ENCODE measurements around the gene LRRD1.
A peak's percentile ranks its signal among the peaks of the same experiment; 100 is the strongest.
"Not testable (repeated sequence)": the region's sequence is repeated elsewhere in the genome, so short reads cannot be mapped to it uniquely, and the experiment has no call there.

Gene LRRD1

GRCh38 chr7:92189246-92189645, 10.3 kb upstream of the LRRD1 start:
- CTCF ChIA-PET; H3K4me1 ChIP-seq (ENCODE audit: control insufficient read depth, insufficient read depth, low read length); H3K9me3 ChIP-seq (ENCODE audit: control insufficient read depth, insufficient read depth, low read depth, low read length); POLR2A ChIA-PET; H3K27ac ChIP-seq (ENCODE audit: extremely low read depth, low read depth, low read length); H3K36me3 ChIP-seq (ENCODE audit: control insufficient read depth in 2 of 2, insufficient read depth in 1 of 2, low read length in 2 of 2); H3K4me3 ChIP-seq (ENCODE audit: low read depth, low read length): not testable (repeated sequence)

GRCh38 chr7:92184294-92184693, 5.4 kb upstream of the LRRD1 start:
- H3K4me3 ChIP-seq (ENCODE audit: low read depth, low read length); POLR2A ChIA-PET; H3K27ac ChIP-seq (ENCODE audit: extremely low read depth, low read depth, low read length); H3K9me3 ChIP-seq (ENCODE audit: control insufficient read depth, insufficient read depth, low read depth, low read length); CTCF ChIA-PET; H3K4me1 ChIP-seq (ENCODE audit: control insufficient read depth, insufficient read depth, low read length); H3K36me3 ChIP-seq (ENCODE audit: control insufficient read depth in 2 of 2, insufficient read depth in 1 of 2, low read length in 2 of 2): not testable (repeated sequence)
- TF ChIP-seq SCRT2 (tag by site-specific recombination; IDR thresholded peaks at IDR 0.05) = peak; percentile 32; the same call in 1 of the 2 replicates

DNA sequence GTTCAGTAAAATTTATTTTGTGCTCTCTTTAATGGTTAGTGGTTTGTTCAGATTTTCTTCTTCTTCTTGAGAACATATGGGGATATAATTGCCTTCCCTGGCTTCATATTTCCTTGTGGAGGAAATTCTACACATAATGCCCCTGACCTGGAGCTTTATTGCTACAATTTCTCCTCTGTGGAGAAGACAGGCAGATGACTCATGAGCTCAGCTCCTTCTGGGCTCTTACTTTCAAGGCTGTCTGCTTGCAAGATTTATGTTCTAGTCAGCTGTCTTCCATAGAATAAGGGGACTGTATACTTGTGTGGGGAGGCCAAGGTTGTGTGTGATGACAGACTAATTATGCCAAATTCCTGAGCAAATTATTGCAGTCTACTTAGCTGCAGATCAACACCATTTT, 1.6 kb downstream of the LRRD1 start:
- H3K4me1 ChIP-seq (ENCODE audit: control insufficient read depth, insufficient read depth, low read length) = 0 out of 2 replicates have a peak, but pooled peaks cover 2% of the 10 kb centered on the region
- no peak overlapping the region for H3K27ac ChIP-seq (ENCODE audit: extremely low read depth, low read depth, low read length)
- POLR2A ChIA-PET = no interaction called here
- no peaks in the 10 kb centered on the region for H3K36me3 ChIP-seq (ENCODE audit: control insufficient read depth in 2 of 2, insufficient read depth in 1 of 2, low read length in 2 of 2)
- H3K9me3 ChIP-seq (ENCODE audit: control insufficient read depth, insufficient read depth, low read depth, low read length) = no peaks in the 10 kb centered on the region
- CTCF ChIA-PET = interaction anchor here (0.6 to 1.2 kb wide), 7 partner anchors 13 to 430 kb away, joined by 3 read pairs; partner anchors contain the start of genes ANKIB1 and KRIT1
- no peak overlapping the region for H3K4me3 ChIP-seq (ENCODE audit: low read depth, low read length)
- TF ChIP-seq ZNF341 (tag by site-specific recombination; IDR thresholded peaks at IDR 0.05; ENCODE audit: low read depth) (no peak), ZNF776 (tag by site-specific recombination; IDR thresholded peaks at IDR 0.05; ENCODE audit: borderline replicate concordance) (no peak), SP7 (tag by site-specific recombination; IDR thresholded peaks at IDR 0.05) (peak; percentile 32; the same call in 1 of the 2 replicates), ZNF600 (tag by site-specific recombination; IDR thresholded peaks at IDR 0.05) (no peak), SETDB1 (IDR thresholded peaks at IDR 0.05; ENCODE audit: insufficient read length, low read length) (no peak), BCL6B (tag by site-specific recombination; IDR thresholded peaks at IDR 0.05) (no peak), MZF1 (tag by site-specific recombination; IDR thresholded peaks at IDR 0.05; ENCODE audit: borderline replicate concordance) (no peak), PRDM1 (tag by site-specific recombination; IDR thresholded peaks at IDR 0.05) (peak; percentile 43; the same call in 1 of the 2 replicates), ZNF501 (tag by site-specific recombination; IDR thresholded peaks at IDR 0.05) (no peak), REPIN1 (tag by site-specific recombination; IDR thresholded peaks at IDR 0.05; ENCODE audit: low read depth) (no peak), ZNF664 (tag by site-specific recombination; IDR thresholded peaks at IDR 0.05) (no peak), PRDM6 (tag by site-specific recombination; IDR thresholded peaks at IDR 0.05) (peak; percentile 81), MEIS1 (CRISPR knock-in tag; IDR thresholded peaks at IDR 0.05; ENCODE audit: borderline replicate concordance) (peak; percentile 54; the same call in 1 of the 2 replicates), ZNF148 (tag by site-specific recombination; IDR thresholded peaks at IDR 0.05; ENCODE audit: borderline replicate concordance) (no peak)
- TF ChIP-seq, protein P1, sequence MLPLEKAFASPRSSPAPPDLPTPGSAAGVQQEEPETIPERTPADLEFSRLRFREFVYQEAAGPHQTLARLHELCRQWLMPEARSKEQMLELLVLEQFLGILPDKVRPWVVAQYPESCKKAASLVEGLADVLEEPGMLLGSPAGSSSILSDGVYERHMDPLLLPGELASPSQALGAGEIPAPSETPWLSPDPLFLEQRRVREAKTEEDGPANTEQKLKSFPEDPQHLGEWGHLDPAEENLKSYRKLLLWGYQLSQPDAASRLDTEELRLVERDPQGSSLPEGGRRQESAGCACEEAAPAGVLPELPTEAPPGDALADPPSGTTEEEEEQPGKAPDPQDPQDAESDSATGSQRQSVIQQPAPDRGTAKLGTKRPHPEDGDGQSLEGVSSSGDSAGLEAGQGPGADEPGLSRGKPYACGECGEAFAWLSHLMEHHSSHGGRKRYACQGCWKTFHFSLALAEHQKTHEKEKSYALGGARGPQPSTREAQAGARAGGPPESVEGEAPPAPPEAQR (tag by site-specific recombination; IDR thresholded peaks at IDR 0.05) = no peak

- H3K4me1 ChIP-seq (ENCODE audit: control insufficient read depth, insufficient read depth, low read length); POLR2A ChIA-PET; H3K4me3 ChIP-seq (ENCODE audit: low read depth, low read length); CTCF ChIA-PET; H3K36me3 ChIP-seq (ENCODE audit: control insufficient read depth in 2 of 2, insufficient read depth in 1 of 2, low read length in 2 of 2); H3K9me3 ChIP-seq (ENCODE audit: control insufficient read depth, insufficient read depth, low read depth, low read length); H3K27ac ChIP-seq (ENCODE audit: extremely low read depth, low read depth, low read length): not testable (repeated sequence)
Measured at GRCh38 chr7:92169529-92169928, 9.4 kb downstream of the LRRD1 start.
